K562 (cell line): ENCODE data around the gene KATNB1. TPM values are rescaled to one million over a fixed set of nuclear protein-coding genes. Genes with fewer than 3 reads are reported as not detected.

Experiments used
- ATAC-seq: fragments of 200-7000 bp; cut with Tn5 transposase; 3 replicates; pipeline ENCODE4 v1.9.1; 2020; ENCODE audit warnings: moderate library complexity
- BruUV-seq: library from RNA; stranded (reverse); fragments of 400-500 nt; replicated peaks from 2 replicates; lab custom pipeline; 2021; lab: Mats Ljungman, UMichigan
- CTCF ChIA-PET: fragments of 300-600 bp; formaldehyde crosslinking; extraction: SDS; loops from one replicate; lab custom pipeline; 2021; ENCODE audit warnings: low intra/inter-chr PET ratio; lab: Yijun Ruan, JAX
- POLR2A ChIA-PET: fragments of 300-600, 350-650 bp; sonication (Branson Sonifier 250); formaldehyde crosslinking; extraction: SDS; loops from one replicate; lab custom pipeline; 2021; ENCODE audit warnings: antibody characterized with exemption, inconsistent platforms; lab: Yijun Ruan, JAX
- DNase-seq, 4 experiments: peaks; one replicate each; pipeline versions ENCODE4 v3.0.0 to v3.0.0-alpha.2; 2011 to 2018; ENCODE audit warnings: low spot score in 3 of 4, mixed read lengths in 3 of 4; ENCODE audit errors: extremely low read depth in 1 of 4
- FAIRE-seq: peaks from 2 replicates; lab custom pipeline; 2011; peaks lifted over from hg19 to GRCh38; lab: Jason Lieb, UNC
- H2AFZ ChIP-seq: 2 replicates; pipeline ENCODE4 v1.6.0; 2011; ENCODE audit warnings: low read depth, low read length, control low read depth, inconsistent platforms
- H3K27ac ChIP-seq: fragments of 200-600 bp; 3 replicates; pipeline ENCODE4 v1.8.0; 2011; ENCODE audit warnings: low read depth, mild to moderate bottlenecking, control low read depth, inconsistent platforms, low read length, moderate library complexity, mixed read lengths; ENCODE audit errors: extremely low read depth
- H3K27me3 ChIP-seq, 2 experiments: fragments of 300-600 bp in 1 of 2; 2 replicates in 1 of 2; 3 replicates in 1 of 2; pipeline versions ENCODE4 v1.6.0 to v1.8.0; 2011; ENCODE audit warnings: inconsistent platforms in 2 of 2, low read length in 2 of 2, mild to moderate bottlenecking in 1 of 2, mixed read lengths in 1 of 2, moderate library complexity in 1 of 2; ENCODE audit not compliant: control insufficient read depth in 2 of 2, insufficient read depth in 2 of 2
- H3K36me3 ChIP-seq: fragments of 300-600 bp; 3 replicates; pipeline ENCODE4 v1.8.0; 2011; ENCODE audit warnings: mild to moderate bottlenecking, low read length, inconsistent platforms; ENCODE audit not compliant: control insufficient read depth, insufficient read depth
- H3K4me1 ChIP-seq, 2 experiments: fragments of 200-600 bp in 1 of 2; replicated peaks in 1 of 2; 2 replicates in 1 of 2; 3 replicates in 1 of 2; pipeline versions ENCODE4 v1.5.1 to v1.8.0; 2011; ENCODE audit warnings: inconsistent platforms in 2 of 2, low read length in 2 of 2, mild to moderate bottlenecking in 1 of 2, mixed read lengths in 1 of 2, moderate library complexity in 1 of 2; ENCODE audit not compliant: control insufficient read depth in 2 of 2, insufficient read depth in 2 of 2
- H3K4me2 ChIP-seq: 2 replicates; pipeline ENCODE4 v1.6.1; 2011; ENCODE audit warnings: low read length, control low read depth, inconsistent platforms, mixed read lengths; ENCODE audit not compliant: insufficient read depth
- H3K4me3 ChIP-seq: fragments of 200-600 bp; sonication (generic), shearing (Covaris generic); 2 replicates; pipeline ENCODE4 v1.5.1; 2016; ENCODE audit warnings: control low read depth, inconsistent platforms
- H3K79me2 ChIP-seq: fragments of 200-600 bp; 3 replicates; pipeline ENCODE4 v1.8.0; 2011; ENCODE audit warnings: low read length, inconsistent platforms; ENCODE audit not compliant: control insufficient read depth, insufficient read depth
- H3K9ac ChIP-seq, 2 experiments: 2 replicates each; pipeline versions ENCODE4 v1.6.0 to v1.6.1; 2011; ENCODE audit warnings: low read depth in 2 of 2, low read length in 2 of 2, control low read depth in 1 of 2, inconsistent platforms in 1 of 2, mild to moderate bottlenecking in 1 of 2, mixed read lengths in 1 of 2; ENCODE audit not compliant: insufficient read depth in 1 of 2
- H3K9me1 ChIP-seq: one replicate; pipeline ENCODE4 v1.6.0; 2011; ENCODE audit warnings: inconsistent platforms, mild to moderate bottlenecking, low read length, moderate library complexity; ENCODE audit not compliant: control insufficient read depth, insufficient read depth
- H3K9me3 ChIP-seq: replicated peaks from 2 replicates; pipeline ENCODE4 v1.5.1; 2011; ENCODE audit warnings: low read depth, low read length, inconsistent platforms; ENCODE audit not compliant: control insufficient read depth, insufficient read depth
- H4K20me1 ChIP-seq: replicated peaks from 2 replicates; pipeline ENCODE4 v1.6.1; 2011; ENCODE audit warnings: low read length, inconsistent platforms, mixed read lengths; ENCODE audit not compliant: control insufficient read depth, insufficient read depth
- ADNP ChIP-seq: fragments of 200-800 bp; sonication (Bioruptor generic); IDR thresholded peaks from 2 replicates; pipeline ENCODE4 v1.6.1; 2016; ENCODE audit warnings: missing genetic modification characterization, missing compliant biosample characterization
- BRF1 ChIP-seq: IDR thresholded peaks from 3 replicates; pipeline ENCODE4 v1.6.1; 2011; ENCODE audit warnings: borderline replicate concordance, mild to moderate bottlenecking; ENCODE audit not compliant: insufficient read length; ENCODE audit errors: extremely low read depth
- KAT2B ChIP-seq: IDR thresholded peaks from one replicate; pipeline ENCODE4 v1.6.1; 2012; ENCODE audit warnings: low read depth, mild to moderate bottlenecking, control low read depth, inconsistent platforms, low read length, moderate library complexity
- OTX1 ChIP-seq: fragments of 450-650 bp; formaldehyde crosslinking; IDR thresholded peaks from 2 replicates; pipeline ENCODE4 v1.4.0; 2022; ENCODE audit warnings: mild to moderate bottlenecking
- RBM39 ChIP-seq: fragments of 200-400 bp; formaldehyde crosslinking; optimal IDR thresholded peaks from 2 replicates; pipeline ENCODE3; 2018; ENCODE audit warnings: low read depth, low read length
- SIX5 ChIP-seq, 2 experiments: IDR thresholded peaks; 2 replicates each; pipeline ENCODE4 v1.6.1; 2011; ENCODE audit warnings: low read length in 2 of 2, borderline replicate concordance in 1 of 2, low read depth in 1 of 2, mild to moderate bottlenecking in 1 of 2, moderate library complexity in 1 of 2; ENCODE audit not compliant: insufficient read depth in 1 of 2
- ZNF311 ChIP-seq: fragments of 250-450 bp; sonication (Bioruptor Pico); IDR thresholded peaks from 2 replicates; pipeline ENCODE4 v1.4.0; 2020; ENCODE audit warnings: mild to moderate bottlenecking, moderate library complexity
- ZNF668 ChIP-seq: fragments of 250-450 bp; sonication (Bioruptor Pico); IDR thresholded peaks from 2 replicates; pipeline ENCODE4 v1.8.0; 2022; ENCODE audit warnings: mild to moderate bottlenecking, inconsistent platforms
- WGBS: fragments of 100-300 bp; shearing (Covaris generic); methylation state at CpG from one replicate; pipeline ENCODE4 v1.1.6; 2016; ENCODE audit warnings: low coverage, mixed read lengths; ENCODE audit not compliant: insufficient coverage; ENCODE audit errors: missing lambda C conversion rate; 5-methylcytosine and 5-hydroxymethylcytosine counted together
- in situ Hi-C: fragments of 300-500 bp; cut with MboI; formaldehyde crosslinking; loops from 4 replicates; pipeline ENCODE4 v1.15.0; 2018; ENCODE audit warnings: inconsistent platforms, mixed read lengths
- intact Hi-C: fragments of 100-400 bp; cut with micrococcal nuclease; formaldehyde crosslinking; loops from 2 replicates; pipeline ENCODE4 v1.14.2; 2022
- polyA plus RNA-seq, 8 experiments: library from polyadenylated mRNA; depleted of rRNA in 4 of 8; stranded (reverse) in 5 of 8; unstranded in 3 of 8; fragments of >200 nt; fragmentation: Nextera tagmentation in 2 of 8; fragmentation: Illumina TruSeq in 1 of 8; extraction: Ambion mirVana in 2 of 8; extraction: Trizol in 1 of 8; gene quantifications; 2 replicates each; pipeline versions ENCODE4 v1.2.1 to v1.2.3, GENCODE V29; 2011 to 2014; ENCODE audit warnings: inconsistent platforms in 1 of 8, missing spikeins in 1 of 8
- total RNA-seq, 7 experiments: library from RNA; depleted of rRNA in 6 of 7; stranded (reverse); fragments of >200 nt in 6 of 7; fragmentation: Illumina TruSeq in 2 of 7; extraction: Trizol in 2 of 7; gene quantifications; 2 replicates each; pipeline versions ENCODE4 v1.2.1 to v1.2.3, GENCODE V29; 2011 to 2021; ENCODE audit warnings: low replicate concordance in 1 of 7
- TF ChIP-seq, protein P1 (sequence below), 2 experiments: fragments of 250-450 bp in 1 of 2; fragments of 450-650 bp in 1 of 2; sonication (Bioruptor Pico) in 1 of 2; IDR thresholded peaks; 2 replicates each; pipeline versions ENCODE4 v1.6.1 to v1.8.0; 2016 to 2021; ENCODE audit warnings: mild to moderate bottlenecking in 2 of 2, moderate library complexity in 2 of 2, missing compliant biosample characterization in 1 of 2, missing genetic modification characterization in 1 of 2
- TF ChIP-seq, protein P2 (sequence below): sonication (generic); formaldehyde crosslinking; IDR thresholded peaks from 2 replicates; pipeline ENCODE4 v1.8.0; 2022; ENCODE audit warnings: missing genetic modification reagents, mild to moderate bottlenecking, borderline replicate concordance
- TF ChIP-seq, protein P3 (sequence below): fragments of 450-650 bp; IDR thresholded peaks from 2 replicates; pipeline ENCODE4 v1.6.1; 2016
- TF ChIP-seq, protein P4 (sequence below), 2 experiments: IDR thresholded peaks; 2 replicates each; pipeline ENCODE4 v1.6.1; 2011; ENCODE audit warnings: borderline replicate concordance in 1 of 2, control low read depth in 1 of 2, low read depth in 1 of 2, low read length in 1 of 2, mild to moderate bottlenecking in 1 of 2, mixed read lengths in 1 of 2, moderate library complexity in 1 of 2; ENCODE audit not compliant: insufficient read depth in 1 of 2, insufficient read length in 1 of 2, poor library complexity in 1 of 2, severe bottlenecking in 1 of 2; ENCODE audit errors: extremely low read depth in 1 of 2
- TF ChIP-seq, protein P5 (sequence below): sonication (generic); formaldehyde crosslinking; IDR thresholded peaks from 2 replicates; pipeline ENCODE4 v1.4.0; 2020; ENCODE audit warnings: mild to moderate bottlenecking, missing genetic modification reagents

KATNB1 gene
- total and polyA plus RNA-seq, 9 of the 15 experiments (the other 6 are each of a cell fraction or from before 2014, with no cell fraction given): 1.2 to 52.6 (median 21.9) TPM

DNA sequence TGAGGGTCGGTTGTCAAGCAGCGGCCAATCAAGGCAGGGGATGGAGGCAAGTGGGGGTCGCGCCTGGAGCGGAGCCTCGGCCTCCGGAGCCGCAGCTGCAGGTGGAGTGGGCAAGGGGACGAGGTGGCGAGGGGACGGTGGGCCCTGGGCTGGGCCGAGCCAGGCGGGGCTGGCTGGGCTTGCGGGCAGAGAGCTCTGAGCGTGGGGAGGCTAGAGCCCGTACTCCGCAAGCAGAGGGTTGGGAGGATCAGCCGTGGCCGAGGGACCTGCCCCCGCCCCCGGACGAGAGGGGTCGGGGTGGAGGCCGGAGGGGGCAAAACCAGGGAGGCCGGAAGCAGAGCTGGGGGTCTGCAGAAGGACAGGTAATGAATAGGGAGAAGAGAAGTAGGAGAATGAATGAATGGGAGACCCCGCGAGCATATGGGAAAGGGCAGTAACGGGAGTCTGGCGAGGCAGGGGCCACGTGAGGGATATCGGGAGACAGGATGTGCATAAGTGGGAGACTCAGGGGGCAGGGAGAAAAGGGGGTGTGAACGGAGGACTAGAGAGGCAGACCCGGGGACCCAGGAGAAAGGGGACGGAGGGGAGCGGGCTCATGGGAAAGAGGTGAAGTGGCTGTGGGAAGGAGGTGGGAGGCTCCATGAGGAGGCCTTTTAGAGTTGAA lies at the start of gene KATNB1 (continued):
- TF ChIP-seq, protein P1, sequence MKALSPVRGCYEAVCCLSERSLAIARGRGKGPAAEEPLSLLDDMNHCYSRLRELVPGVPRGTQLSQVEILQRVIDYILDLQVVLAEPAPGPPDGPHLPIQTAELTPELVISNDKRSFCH (CRISPR knock-in tag; IDR thresholded peaks at IDR 0.05): no peak
- TF ChIP-seq, protein P1 (tag; IDR thresholded peaks at IDR 0.05): no peak
- TF ChIP-seq BRF1: no peak
- TF ChIP-seq SIX5 (IDR thresholded peaks at IDR 0.05; ENCODE audit: borderline replicate concordance in 1 of 2, insufficient read depth in 1 of 2, low read depth in 1 of 2, low read length in 2 of 2): no peak
- TF ChIP-seq KAT2B: no peak

DNA sequence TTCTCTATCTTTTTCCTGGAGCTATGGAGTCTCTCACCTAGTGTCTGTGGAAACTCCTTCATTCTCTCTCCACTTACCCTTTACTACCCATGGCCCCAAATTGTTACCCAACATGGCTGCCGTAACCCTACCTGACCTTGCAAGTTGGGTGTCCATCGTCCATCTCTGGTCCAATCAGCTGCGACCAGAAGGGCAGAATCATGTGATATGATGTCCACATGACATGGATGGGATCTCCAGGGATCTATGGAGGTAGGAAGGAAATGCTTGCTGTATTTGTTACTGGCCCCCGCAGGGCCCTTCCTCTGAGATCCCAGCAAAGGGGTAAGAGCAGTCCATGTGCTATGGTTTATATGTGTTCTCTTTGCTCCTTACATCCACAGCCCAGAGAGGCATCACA lies 49.0 kb upstream of the KATNB1 start:
- ATAC-seq (no peak), DNase-seq (no peak), FAIRE-seq (no peak)
- no TSS peak for BruUV-seq
- no peaks in the 10 kb centered on the region for H3K9me3 ChIP-seq
- POLR2A ChIA-PET: interaction anchor here (0.7 to 2.4 kb wide), 4 partner anchors 10 to 14 kb away, joined by 3 to 8 read pairs (median 4); no protein-coding TSS in a partner anchor
- no peaks in the 10 kb centered on the region for H4K20me1 ChIP-seq
- no peak overlapping the region for H3K4me2 ChIP-seq
- no peaks in the 10 kb centered on the region for H3K27me3 ChIP-seq
- no peak overlapping the region for H3K27ac ChIP-seq
- H3K36me3 ChIP-seq: no peaks in the 10 kb centered on the region
- WGBS: 65% methylated on average over 4 of the region's 4 CpGs
- H3K4me3 ChIP-seq: no peak overlapping the region
- H3K9ac ChIP-seq: no peak overlapping the region
- in situ Hi-C loops: no loop called here
- intact Hi-C loops: no loop called here
- peaks cover 8% of the 10 kb centered on the region for H3K9me1 ChIP-seq
- CTCF ChIA-PET: no interaction called here
- peaks cover 52 to 54% of the 10 kb centered on the region in 2 experiments for H3K4me1 ChIP-seq
- H3K79me2 ChIP-seq: no peaks in the 10 kb centered on the region
- peak overlapping the region; percentile 38; the same call in 1 of the 2 replicates for H2AFZ ChIP-seq
- no peak for TF ChIP-seq ZNF668 (CRISPR knock-in tag)
- TF ChIP-seq, protein P2, sequence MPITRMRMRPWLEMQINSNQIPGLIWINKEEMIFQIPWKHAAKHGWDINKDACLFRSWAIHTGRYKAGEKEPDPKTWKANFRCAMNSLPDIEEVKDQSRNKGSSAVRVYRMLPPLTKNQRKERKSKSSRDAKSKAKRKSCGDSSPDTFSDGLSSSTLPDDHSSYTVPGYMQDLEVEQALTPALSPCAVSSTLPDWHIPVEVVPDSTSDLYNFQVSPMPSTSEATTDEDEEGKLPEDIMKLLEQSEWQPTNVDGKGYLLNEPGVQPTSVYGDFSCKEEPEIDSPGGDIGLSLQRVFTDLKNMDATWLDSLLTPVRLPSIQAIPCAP: no peak
- no peak for TF ChIP-seq ZNF311 (CRISPR knock-in tag)
- no peak for TF ChIP-seq RBM39
- TF ChIP-seq, protein P3, sequence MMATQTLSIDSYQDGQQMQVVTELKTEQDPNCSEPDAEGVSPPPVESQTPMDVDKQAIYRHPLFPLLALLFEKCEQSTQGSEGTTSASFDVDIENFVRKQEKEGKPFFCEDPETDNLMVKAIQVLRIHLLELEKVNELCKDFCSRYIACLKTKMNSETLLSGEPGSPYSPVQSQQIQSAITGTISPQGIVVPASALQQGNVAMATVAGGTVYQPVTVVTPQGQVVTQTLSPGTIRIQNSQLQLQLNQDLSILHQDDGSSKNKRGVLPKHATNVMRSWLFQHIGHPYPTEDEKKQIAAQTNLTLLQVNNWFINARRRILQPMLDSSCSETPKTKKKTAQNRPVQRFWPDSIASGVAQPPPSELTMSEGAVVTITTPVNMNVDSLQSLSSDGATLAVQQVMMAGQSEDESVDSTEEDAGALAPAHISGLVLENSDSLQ: 0 out of 2 replicates have a peak, but pooled peaks have one; percentile 8
- TF ChIP-seq, protein P4, sequence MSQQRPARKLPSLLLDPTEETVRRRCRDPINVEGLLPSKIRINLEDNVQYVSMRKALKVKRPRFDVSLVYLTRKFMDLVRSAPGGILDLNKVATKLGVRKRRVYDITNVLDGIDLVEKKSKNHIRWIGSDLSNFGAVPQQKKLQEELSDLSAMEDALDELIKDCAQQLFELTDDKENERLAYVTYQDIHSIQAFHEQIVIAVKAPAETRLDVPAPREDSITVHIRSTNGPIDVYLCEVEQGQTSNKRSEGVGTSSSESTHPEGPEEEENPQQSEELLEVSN (IDR thresholded peaks at IDR 0.05; ENCODE audit: borderline replicate concordance in 1 of 2, extremely low read depth in 1 of 2, insufficient read depth in 1 of 2, insufficient read length in 1 of 2, low read depth in 1 of 2, low read length in 1 of 2, poor library complexity in 1 of 2, severe bottlenecking in 1 of 2): no peak
- TF ChIP-seq, protein P5, sequence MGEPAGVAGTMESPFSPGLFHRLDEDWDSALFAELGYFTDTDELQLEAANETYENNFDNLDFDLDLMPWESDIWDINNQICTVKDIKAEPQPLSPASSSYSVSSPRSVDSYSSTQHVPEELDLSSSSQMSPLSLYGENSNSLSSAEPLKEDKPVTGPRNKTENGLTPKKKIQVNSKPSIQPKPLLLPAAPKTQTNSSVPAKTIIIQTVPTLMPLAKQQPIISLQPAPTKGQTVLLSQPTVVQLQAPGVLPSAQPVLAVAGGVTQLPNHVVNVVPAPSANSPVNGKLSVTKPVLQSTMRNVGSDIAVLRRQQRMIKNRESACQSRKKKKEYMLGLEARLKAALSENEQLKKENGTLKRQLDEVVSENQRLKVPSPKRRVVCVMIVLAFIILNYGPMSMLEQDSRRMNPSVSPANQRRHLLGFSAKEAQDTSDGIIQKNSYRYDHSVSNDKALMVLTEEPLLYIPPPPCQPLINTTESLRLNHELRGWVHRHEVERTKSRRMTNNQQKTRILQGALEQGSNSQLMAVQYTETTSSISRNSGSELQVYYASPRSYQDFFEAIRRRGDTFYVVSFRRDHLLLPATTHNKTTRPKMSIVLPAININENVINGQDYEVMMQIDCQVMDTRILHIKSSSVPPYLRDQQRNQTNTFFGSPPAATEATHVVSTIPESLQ (CRISPR knock-in tag): no peak
- no peak for TF ChIP-seq OTX1
- TF ChIP-seq ADNP: no peak
